Measurements from ENCODE around the gene FAM151B. TPM values are rescaled to one million over a fixed set of nuclear protein-coding genes. Genes with fewer than 3 reads are reported as not detected.

FAM151B gene
- total RNA-seq = 2.4 and 4.6 TPM in 2 replicates

GRCh38 chr5:80487829-80488721, at the start of gene FAM151B:
Gene FAM151B, plus strand, starts transcription at chr5:80488100. Its CDS starts 24 bp downstream, at chr5:80488124.

DNA sequence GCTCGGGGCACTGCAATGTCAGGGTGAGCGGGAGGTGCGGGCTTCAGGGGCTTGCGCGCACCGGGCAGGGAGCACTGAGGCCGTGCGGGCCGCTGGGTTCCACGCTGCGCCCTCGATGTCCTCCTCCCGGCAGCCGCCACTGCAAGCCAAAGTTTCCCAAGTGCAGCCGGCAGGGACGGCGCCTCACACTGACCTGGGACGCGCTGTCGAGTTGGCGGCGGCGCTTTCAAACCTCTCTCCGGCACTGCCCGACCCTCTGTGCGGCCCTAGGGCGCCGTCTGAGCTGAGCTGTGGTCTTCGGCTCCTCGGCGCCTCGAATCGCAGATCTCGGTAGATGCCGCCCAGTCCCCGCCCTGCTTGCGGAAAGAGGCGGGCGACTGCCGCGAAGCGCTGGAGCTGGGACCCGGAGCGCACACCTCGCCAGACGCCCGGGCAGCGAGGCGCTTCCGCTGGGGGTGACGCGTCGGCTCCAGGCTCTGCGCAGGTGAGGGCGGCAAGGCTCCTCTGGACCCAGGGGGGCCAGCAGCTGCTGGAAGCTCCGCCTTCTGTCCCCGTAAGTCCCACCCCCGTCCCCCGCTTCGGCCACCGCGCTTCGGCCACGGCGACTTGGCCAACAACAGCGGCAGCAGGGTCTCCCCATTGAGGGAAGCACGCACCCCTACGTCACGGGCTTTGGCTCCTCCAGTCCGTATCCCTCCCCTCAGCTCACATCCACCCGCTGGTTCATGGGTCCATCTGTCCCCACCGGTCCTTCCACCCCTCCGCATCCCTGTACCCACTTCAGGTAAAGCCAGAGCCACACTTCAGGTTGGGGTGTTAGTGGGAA, 82.3 kb downstream of the FAM151B start, which contains the start of gene ANKRD34B:
Gene ANKRD34B (minus strand): TSS at position 320 of the 826 bp plus-strand sequence. CDS start 10,261 bp downstream, outside the sequence.

Other genes with a start within 250 kb of the FAM151B start
- gene SERINC5, start 232.1 kb upstream of the FAM151B start, total RNA-seq = 26.1 and 57.9 TPM in 2 replicates
- gene SPZ1, start 168.1 kb upstream of the FAM151B start, total RNA-seq = not detected in 2 replicates
- 43.7 and 46.2 TPM in 2 replicates for gene ZFYVE16, start 80.0 kb upstream of the FAM151B start, total RNA-seq
- gene ANKRD34B, start 82.2 kb downstream of the FAM151B start, total RNA-seq = not detected in 2 replicates
- 16.0 TPM in 2 replicates for gene MSH3, start 166.6 kb downstream of the FAM151B start, total RNA-seq
- 20.9 and 49.8 TPM in 2 replicates for gene DHFR, start 166.9 kb downstream of the FAM151B start, total RNA-seq